NCI-H1105 (cell line): ENCODE data around the gene HOXA7.

Experiments used
- DNase-seq: peaks from one replicate; lab custom pipeline; 2025; lab: John Stamatoyannopoulos, UW

Gene HOXA7

DNA sequence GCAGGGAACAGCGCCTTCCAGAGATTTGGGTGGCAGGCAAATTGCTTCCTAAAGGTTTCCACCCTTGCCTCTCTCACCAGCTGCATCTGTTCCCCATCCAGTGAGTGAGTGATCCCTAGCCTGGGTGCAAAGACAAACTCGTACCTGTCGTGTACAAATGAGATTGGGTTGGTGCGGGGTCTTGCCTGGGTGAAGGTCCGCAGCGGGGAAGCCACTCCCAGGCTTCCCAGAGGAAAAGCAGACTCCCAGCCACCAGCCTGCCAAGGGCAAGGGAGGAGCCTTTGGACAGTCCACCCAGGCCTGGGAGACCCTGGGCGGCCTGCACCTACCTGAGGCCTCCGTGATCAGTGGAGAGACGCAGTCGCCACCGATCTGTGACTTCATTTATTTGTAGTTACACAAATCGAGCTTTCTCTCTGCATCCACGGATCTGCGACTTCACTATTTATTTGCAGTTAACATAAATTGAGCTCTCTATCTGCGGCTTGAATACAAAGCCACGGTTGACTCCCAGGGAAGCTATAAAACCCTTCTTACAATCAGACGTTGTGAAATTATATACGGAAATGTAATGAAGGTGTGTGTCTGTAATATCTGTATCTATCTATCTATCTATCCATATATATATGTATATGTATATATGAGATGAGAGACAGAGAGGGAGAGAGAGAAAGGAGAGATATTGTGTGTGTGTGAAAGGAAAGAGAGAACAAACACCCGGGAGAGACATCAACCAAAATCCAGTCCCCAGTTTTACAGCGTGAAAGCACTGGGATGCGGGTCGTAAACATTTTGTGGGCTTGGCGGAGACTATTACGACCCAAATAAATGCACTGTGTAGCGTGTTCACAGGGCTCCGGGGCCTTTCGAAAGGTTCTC lies 3.0 kb upstream of the HOXA7 start:
- DNase-seq = no peak

GRCh38 chr7:27158436-27159265 lies 2.2 kb upstream of the HOXA7 start:
- DNase-seq = no peak

- no peak for DNase-seq
These were observed 1.4 kb upstream of the HOXA7 start for GRCh38 chr7:27157702-27158431.

DNA sequence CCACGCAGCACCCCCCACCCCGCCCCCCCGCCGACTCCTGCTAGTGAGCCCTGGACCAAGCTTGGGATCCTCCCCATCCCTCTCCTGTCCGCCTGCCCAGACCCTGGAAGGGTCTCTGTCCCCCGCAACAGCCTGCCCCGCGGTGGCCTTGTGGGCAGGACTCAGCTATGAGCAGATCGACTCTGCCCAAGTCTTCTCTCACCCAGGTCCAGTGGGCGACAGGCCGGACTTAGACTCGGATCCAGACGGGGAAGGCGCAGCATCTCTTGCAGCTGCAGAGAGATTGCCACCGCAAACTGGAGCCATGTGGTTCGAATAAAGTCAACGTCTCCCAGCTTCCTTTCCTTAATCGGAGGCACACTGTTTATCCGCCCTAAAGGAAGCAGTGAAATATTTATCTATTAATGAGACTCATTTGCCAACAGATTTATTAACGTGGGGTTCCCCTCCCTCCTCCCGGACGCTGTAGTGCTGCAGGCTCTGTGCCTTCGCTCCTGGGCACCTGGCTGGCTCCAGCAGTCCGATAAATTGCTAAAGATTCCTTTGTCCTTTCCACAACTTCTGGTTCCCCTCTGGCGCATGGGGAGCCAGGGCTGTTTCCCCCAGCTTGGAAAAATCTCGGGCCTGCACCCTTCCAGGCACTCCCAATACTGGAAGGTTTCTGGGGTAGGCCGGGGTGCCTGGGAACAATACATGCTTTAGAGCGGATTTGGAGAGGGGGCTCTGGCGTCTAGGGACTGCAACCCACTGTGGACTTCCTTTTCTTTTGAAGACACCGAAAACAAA lies 634 bp upstream of the HOXA7 start:
- DNase-seq = no peak

GRCh38 chr7:27155816-27156507 lies 513 bp downstream of the HOXA7 start:
- no peak for DNase-seq

DNA sequence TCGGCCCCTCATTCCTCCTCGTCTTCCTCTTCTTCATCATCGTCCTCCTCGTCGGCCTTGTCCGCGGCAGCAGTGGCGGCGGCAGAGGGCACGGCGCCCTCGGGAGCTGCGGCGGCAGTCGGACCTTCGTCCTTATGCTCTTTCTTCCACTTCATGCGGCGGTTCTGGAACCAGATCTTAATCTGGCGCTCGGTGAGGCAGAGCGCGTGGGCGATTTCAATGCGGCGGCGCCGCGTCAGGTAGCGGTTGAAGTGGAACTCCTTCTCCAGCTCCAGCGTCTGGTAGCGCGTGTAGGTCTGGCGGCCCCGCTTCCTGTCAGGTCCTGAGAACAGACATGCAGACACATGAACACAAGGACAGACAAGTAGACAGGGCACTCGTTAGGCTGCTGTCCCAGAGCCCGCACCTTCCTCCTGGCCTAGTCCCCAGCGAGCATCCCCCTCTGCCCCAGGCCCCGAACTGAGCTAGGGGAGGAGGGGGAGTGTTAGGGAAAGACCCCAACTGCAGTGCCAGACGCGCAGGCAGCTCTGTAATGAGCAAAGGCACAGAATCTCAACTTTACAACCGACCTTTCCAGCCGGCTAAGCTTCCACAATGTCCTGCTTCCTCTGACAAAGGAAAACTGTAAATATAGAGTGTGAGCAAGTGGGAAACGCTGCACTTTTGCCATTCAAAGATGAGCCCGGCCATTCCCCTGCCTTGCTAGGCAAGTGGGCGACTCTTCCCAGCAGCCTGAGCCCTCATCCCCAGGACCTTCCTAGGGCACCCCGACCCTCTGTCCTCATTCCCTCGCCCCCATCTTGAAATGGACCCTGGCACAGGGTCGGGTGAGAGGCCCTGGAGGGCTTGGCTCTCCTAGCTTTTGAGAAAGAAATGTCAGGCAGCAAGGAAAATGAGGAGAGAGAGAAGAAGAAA lies 1.3 kb downstream of the HOXA7 start:
- no peak for DNase-seq

- DNase-seq = no peak
These were observed 2.1 kb downstream of the HOXA7 start for GRCh38 chr7:27154369-27154768.

- no peak for DNase-seq
These were observed 2.9 kb downstream of the HOXA7 start for GRCh38 chr7:27153526-27153925.

GRCh38 chr7:27152816-27153442 lies 3.5 kb downstream of the HOXA7 start:
- DNase-seq = no peak

- DNase-seq = peak; percentile 19
These were observed 4.3 kb downstream of the HOXA7 start, which contains the start of gene HOXA3 for GRCh38 chr7:27151931-27152815. Gene HOXA3, minus strand, starts transcription at chr7:27152583. Its CDS starts 41,943 bp downstream, at chr7:27110640.

GRCh38 chr7:27151341-27151930 lies 5.0 kb downstream of the HOXA7 start:
- DNase-seq = peak; percentile 40

DNA sequence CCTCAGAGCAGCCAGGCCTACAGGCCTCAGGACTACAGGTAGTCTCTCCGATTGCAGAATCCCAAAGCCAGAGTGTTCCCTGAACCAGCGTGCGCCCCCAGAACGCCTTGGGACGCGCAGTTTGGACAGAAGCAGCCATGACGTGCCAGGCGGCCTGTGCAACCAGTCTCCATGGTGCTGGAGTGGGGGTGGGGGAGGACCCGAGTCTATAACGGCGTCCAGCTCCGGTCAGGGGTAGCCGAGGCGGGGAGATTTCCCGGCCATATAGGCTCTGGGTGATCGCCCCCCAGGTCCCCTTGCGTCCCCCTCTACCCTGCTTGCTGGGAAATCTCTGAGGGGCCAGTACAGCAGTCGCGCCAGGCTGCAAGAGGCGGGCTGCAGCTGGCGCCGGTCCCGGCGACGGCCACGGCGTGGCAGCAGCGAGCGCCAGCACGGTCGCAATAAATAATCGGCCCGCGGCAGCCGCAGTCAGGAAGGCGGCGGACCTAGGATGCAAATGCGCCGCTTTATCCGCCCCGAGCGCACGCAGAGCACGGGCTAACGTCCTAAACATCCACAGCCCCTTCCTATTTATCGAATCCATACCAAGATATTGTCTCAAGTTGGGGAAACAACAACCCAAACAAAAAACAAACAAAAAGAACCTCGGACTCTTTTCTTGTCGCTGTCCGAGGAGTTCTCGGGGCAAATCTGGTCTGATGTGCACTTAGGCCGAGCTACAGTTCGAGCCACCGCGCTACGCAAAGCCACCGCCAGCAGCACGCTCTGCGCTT lies 5.7 kb downstream of the HOXA7 start:
- peak; percentile 89 for DNase-seq

DNA sequence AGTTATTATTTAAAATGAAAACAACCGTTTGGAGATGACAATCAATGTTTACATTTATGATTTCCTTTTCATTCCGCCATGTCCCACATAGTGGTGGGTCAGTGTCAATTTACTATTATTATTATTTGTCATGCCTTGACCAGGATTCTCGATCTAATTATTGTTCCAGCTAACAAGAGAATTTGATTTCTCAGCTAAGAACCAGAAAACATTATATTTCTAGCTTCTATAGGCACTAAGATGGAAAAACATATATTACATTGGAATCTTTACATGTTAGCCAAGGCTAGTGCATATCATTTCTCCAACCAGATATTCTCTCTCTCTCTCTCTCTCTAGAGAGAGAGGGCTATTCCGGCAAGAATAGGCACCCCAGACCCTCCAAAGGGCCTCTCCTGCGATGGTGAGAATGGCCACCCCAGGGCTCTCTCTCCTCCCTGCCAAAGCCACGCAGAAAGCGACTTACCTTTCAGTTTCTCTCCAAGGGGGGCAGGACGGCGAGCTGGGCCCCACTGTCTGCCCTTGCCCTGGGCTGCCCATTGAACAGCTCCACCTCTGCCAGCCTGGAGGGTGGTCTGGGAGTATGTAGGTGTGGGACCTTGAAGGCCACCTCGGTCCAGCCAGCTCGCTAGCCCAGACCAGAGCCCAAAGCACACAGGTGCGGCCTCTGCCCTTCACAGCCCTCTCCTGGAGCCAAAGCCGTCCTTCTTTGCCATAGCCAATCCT lies 6.5 kb downstream of the HOXA7 start:
- DNase-seq = no peak

- DNase-seq = no peak
These were observed 7.5 kb downstream of the HOXA7 start for GRCh38 chr7:27148756-27149641.

- peak; percentile 45 for DNase-seq
These were observed 8.3 kb downstream of the HOXA7 start for GRCh38 chr7:27148031-27148755.
